DOHH2 (cell line): ENCODE measurements around the gene RRBP1.

ENCODE experiments used
- H3F3A ChIP-seq: fragments of 200-600 bp; sonication (generic), shearing (Covaris generic); 2 replicates; pipeline ENCODE4 v1.6.0; 2016; ENCODE audit warnings: antibody characterized with exemption, mild to moderate bottlenecking; ENCODE audit not compliant: control insufficient read depth, insufficient read depth
- H3K27ac ChIP-seq: fragments of 200-600 bp; sonication (generic); 2 replicates; pipeline ENCODE4 v1.5.1; 2014; ENCODE audit warnings: low read depth, mild to moderate bottlenecking, low read length, moderate library complexity
- H3K27me3 ChIP-seq: fragments of 200-600 bp; sonication (generic); 2 replicates; pipeline ENCODE4 v1.6.1; 2014; ENCODE audit warnings: mild to moderate bottlenecking, low read length, mixed read lengths; ENCODE audit not compliant: control insufficient read depth
- H3K36me3 ChIP-seq: fragments of 200-600 bp; sonication (generic); 2 replicates; pipeline ENCODE4 v1.6.1; 2014; ENCODE audit warnings: mild to moderate bottlenecking, low read length, moderate library complexity, mixed read lengths; ENCODE audit not compliant: control insufficient read depth
- H3K4me1 ChIP-seq: fragments of 200-600 bp; sonication (generic); 2 replicates; pipeline ENCODE4 v1.6.1; 2014; ENCODE audit warnings: mild to moderate bottlenecking, low read length, mixed read lengths; ENCODE audit not compliant: control insufficient read depth
- H3K4me2 ChIP-seq: fragments of 200-600 bp; sonication (generic); 2 replicates; pipeline ENCODE4 v1.6.0; 2014; ENCODE audit warnings: mild to moderate bottlenecking, low read length, moderate library complexity
- H3K4me3 ChIP-seq: fragments of 200-600 bp; sonication (generic); 2 replicates; pipeline ENCODE4 v1.5.1; 2014; ENCODE audit warnings: mild to moderate bottlenecking, low read length, mixed read lengths
- H3K79me2 ChIP-seq: fragments of 200-600 bp; sonication (generic); 2 replicates; pipeline ENCODE4 v1.6.1; 2014; ENCODE audit warnings: mild to moderate bottlenecking, low read length, mixed read lengths; ENCODE audit not compliant: control insufficient read depth
- H3K9me2 ChIP-seq: fragments of 200-600 bp; sonication (generic); replicated peaks from 2 replicates; pipeline ENCODE4 v1.6.1; 2014; ENCODE audit warnings: mild to moderate bottlenecking, low read length, mixed read lengths; ENCODE audit not compliant: control insufficient read depth
- H3K9me3 ChIP-seq: fragments of 200-600 bp; sonication (generic); 2 replicates; pipeline ENCODE4 v1.6.1; 2014; ENCODE audit warnings: antibody characterized with exemption, low read length, mixed read lengths; ENCODE audit not compliant: control insufficient read depth, insufficient read depth
- H4K20me1 ChIP-seq: fragments of 200-600 bp; sonication (generic); 2 replicates; pipeline ENCODE4 v1.6.0; 2014; ENCODE audit warnings: low read depth, mild to moderate bottlenecking, antibody characterized with exemption, low read length, moderate library complexity; ENCODE audit not compliant: control insufficient read depth, insufficient read depth
- EZH2phosphoT487 ChIP-seq: fragments of 200-600 bp; sonication (generic); IDR thresholded peaks from 2 replicates; pipeline ENCODE4 v1.6.1; 2017; ENCODE audit warnings: borderline replicate concordance, mild to moderate bottlenecking, antibody characterized with exemption, low read length, moderate library complexity, mixed read lengths
- TF ChIP-seq, protein P1 (sequence below): fragments of 200-600 bp; sonication (generic); IDR thresholded peaks from one replicate; pipeline ENCODE4 v1.5.1; 2014; ENCODE audit warnings: antibody characterized with exemption, mild to moderate bottlenecking, low read depth, low read length; ENCODE audit not compliant: poor library complexity, severe bottlenecking

RRBP1 gene

DNA sequence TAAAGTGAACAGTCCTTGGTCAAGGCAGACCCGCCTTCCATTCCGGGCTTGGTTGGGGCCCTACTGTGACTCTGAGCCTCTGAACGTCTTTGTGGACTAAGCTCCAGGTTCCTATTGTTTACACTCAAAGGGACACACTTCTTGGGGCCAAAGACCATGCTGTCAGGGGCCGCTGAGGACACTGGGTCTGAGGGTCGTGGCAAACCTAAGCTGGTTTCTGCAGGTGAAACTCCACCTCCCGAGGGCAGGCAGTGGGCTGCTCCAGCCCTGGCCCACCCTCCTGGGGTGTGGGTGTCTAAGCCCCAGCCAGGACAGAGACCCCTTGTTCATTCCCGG lies 69.1 kb downstream of the RRBP1 start:
- Histone ChIP-seq H3K27me3 (no peaks in the 10 kb centered on the region), H3K27ac (no peak overlapping the region), H3K79me2 (no peaks in the 10 kb centered on the region), H4K20me1 (no peaks in the 10 kb centered on the region), H3F3A (no peaks in the 10 kb centered on the region), H3K9me3 (no peaks in the 10 kb centered on the region), H3K9me2 (no peaks in the 10 kb centered on the region), H3K4me2 (no peak overlapping the region), H3K36me3 (no peaks in the 10 kb centered on the region), H3K4me1 (no peaks in the 10 kb centered on the region), H3K4me3 (no peak overlapping the region)
- TF ChIP-seq, protein P1, sequence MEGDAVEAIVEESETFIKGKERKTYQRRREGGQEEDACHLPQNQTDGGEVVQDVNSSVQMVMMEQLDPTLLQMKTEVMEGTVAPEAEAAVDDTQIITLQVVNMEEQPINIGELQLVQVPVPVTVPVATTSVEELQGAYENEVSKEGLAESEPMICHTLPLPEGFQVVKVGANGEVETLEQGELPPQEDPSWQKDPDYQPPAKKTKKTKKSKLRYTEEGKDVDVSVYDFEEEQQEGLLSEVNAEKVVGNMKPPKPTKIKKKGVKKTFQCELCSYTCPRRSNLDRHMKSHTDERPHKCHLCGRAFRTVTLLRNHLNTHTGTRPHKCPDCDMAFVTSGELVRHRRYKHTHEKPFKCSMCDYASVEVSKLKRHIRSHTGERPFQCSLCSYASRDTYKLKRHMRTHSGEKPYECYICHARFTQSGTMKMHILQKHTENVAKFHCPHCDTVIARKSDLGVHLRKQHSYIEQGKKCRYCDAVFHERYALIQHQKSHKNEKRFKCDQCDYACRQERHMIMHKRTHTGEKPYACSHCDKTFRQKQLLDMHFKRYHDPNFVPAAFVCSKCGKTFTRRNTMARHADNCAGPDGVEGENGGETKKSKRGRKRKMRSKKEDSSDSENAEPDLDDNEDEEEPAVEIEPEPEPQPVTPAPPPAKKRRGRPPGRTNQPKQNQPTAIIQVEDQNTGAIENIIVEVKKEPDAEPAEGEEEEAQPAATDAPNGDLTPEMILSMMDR, result no peak
- no peak for TF ChIP-seq EZH2phosphoT487

- H3K36me3 ChIP-seq, result no peaks in the 10 kb centered on the region
- no peak for TF ChIP-seq EZH2phosphoT487
- no peaks in the 10 kb centered on the region for H4K20me1 ChIP-seq
- no peak overlapping the region for H3K4me2 ChIP-seq
- H3K27me3 ChIP-seq, result no peaks in the 10 kb centered on the region
- no peaks in the 10 kb centered on the region for H3K9me2 ChIP-seq
- no peaks in the 10 kb centered on the region for H3K9me3 ChIP-seq
- H3F3A ChIP-seq, result no peaks in the 10 kb centered on the region
- H3K79me2 ChIP-seq, result no peaks in the 10 kb centered on the region
- no peak overlapping the region for H3K4me3 ChIP-seq
- no peak overlapping the region for H3K27ac ChIP-seq
- H3K4me1 ChIP-seq, result no peaks in the 10 kb centered on the region
Observed at GRCh38 chr20:17612287-17612991, 69.6 kb downstream of the RRBP1 start.

GRCh38 chr20:17611540-17612286 lies 70.3 kb downstream of the RRBP1 start:
- no peaks in the 10 kb centered on the region for H3F3A ChIP-seq
- no peaks in the 10 kb centered on the region for H3K36me3 ChIP-seq
- H3K27me3 ChIP-seq, result no peaks in the 10 kb centered on the region
- no peaks in the 10 kb centered on the region for H3K9me3 ChIP-seq
- H3K27ac ChIP-seq, result no peak overlapping the region
- no peaks in the 10 kb centered on the region for H3K4me1 ChIP-seq
- H3K4me2 ChIP-seq, result no peak overlapping the region
- H3K9me2 ChIP-seq, result no peaks in the 10 kb centered on the region
- no peaks in the 10 kb centered on the region for H3K79me2 ChIP-seq
- no peak for TF ChIP-seq EZH2phosphoT487
- TF ChIP-seq, protein P1, result peak; percentile 19
- H3K4me3 ChIP-seq, result no peak overlapping the region
- H4K20me1 ChIP-seq, result no peaks in the 10 kb centered on the region

- H3K9me2 ChIP-seq, result no peaks in the 10 kb centered on the region
- no peaks in the 10 kb centered on the region for H4K20me1 ChIP-seq
- no peak overlapping the region for H3K27ac ChIP-seq
- no peaks in the 10 kb centered on the region for H3K36me3 ChIP-seq
- no peaks in the 10 kb centered on the region for H3K79me2 ChIP-seq
- H3K9me3 ChIP-seq, result no peaks in the 10 kb centered on the region
- no peak overlapping the region for H3K4me2 ChIP-seq
- no peaks in the 10 kb centered on the region for H3F3A ChIP-seq
- no peak for TF ChIP-seq EZH2phosphoT487
- TF ChIP-seq, protein P1, result no peak
- no peaks in the 10 kb centered on the region for H3K4me1 ChIP-seq
- no peak overlapping the region for H3K4me3 ChIP-seq
- no peaks in the 10 kb centered on the region for H3K27me3 ChIP-seq
Observed at GRCh38 chr20:17611290-17611539, 70.8 kb downstream of the RRBP1 start.
